DOHH2 (cell line): Measurements from ENCODE around the gene PDE4DIP.
"Not testable (repeated sequence)": the region's sequence is repeated elsewhere in the genome, so short reads cannot be mapped to it uniquely, and the experiment has no call there.

Source experiments
- CTCF ChIP-seq: fragments of 200-600 bp; sonication (generic); IDR thresholded peaks from one replicate; pipeline ENCODE4 v1.5.1; 2014; ENCODE audit warnings: antibody characterized with exemption, mild to moderate bottlenecking, low read depth, low read length; ENCODE audit not compliant: poor library complexity, severe bottlenecking
- EZH2phosphoT487 ChIP-seq: fragments of 200-600 bp; sonication (generic); IDR thresholded peaks from 2 replicates; pipeline ENCODE4 v1.6.1; 2017; ENCODE audit warnings: borderline replicate concordance, mild to moderate bottlenecking, antibody characterized with exemption, low read length, moderate library complexity, mixed read lengths

DNA sequence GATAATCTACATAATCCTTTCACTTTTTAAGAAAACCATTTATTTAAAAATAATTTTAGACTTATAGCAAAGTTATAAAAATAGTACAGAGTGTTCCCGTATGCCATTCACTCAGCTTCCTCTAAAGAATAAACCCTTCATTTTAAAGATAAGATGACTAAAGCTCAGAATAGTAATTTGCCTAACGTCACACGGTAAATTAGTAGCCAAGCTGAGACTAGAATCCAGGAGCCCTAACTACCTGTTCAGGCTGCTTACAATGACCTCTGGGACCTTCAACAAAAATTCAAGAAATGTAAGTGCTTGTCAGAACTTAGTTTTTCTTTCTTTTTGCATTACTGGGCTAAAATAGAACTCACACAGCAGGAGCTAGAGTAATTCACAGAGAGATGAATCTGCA, 56.5 kb downstream of the PDE4DIP start:
- not testable (repeated sequence) for TF ChIP-seq CTCF, EZH2phosphoT487
